RWPE1 (cell line): ENCODE results near the gene CAMK2B.

Source experiments
- CTCF ChIA-PET: fragments of 350-600 bp; sonication (Branson Sonifier 250); formaldehyde crosslinking; extraction: SDS; loops from one replicate; lab custom pipeline; 2021; lab: Yijun Ruan, JAX
- POLR2A ChIA-PET: fragments of 400-600 bp; formaldehyde crosslinking; extraction: SDS; loops from one replicate; lab custom pipeline; 2020; ENCODE audit warnings: antibody characterized with exemption; ENCODE audit not compliant: low non-redundant PET; lab: Yijun Ruan, JAX
- DNase-seq: peaks from one replicate; pipeline ENCODE4 v3.0.0; 2012; ENCODE audit warnings: low spot score
- H3K27ac ChIP-seq: fragments of 450-650 bp; 2 replicates; pipeline ENCODE4 v1.5.1; 2017
- TF ChIP-seq, protein P1 (sequence below): fragments of 450-650 bp; conservative IDR thresholded peaks from 2 replicates; pipeline ENCODE4 v1.5.1; 2017; ENCODE audit warnings: low read depth, mild to moderate bottlenecking

The CAMK2B gene

DNA sequence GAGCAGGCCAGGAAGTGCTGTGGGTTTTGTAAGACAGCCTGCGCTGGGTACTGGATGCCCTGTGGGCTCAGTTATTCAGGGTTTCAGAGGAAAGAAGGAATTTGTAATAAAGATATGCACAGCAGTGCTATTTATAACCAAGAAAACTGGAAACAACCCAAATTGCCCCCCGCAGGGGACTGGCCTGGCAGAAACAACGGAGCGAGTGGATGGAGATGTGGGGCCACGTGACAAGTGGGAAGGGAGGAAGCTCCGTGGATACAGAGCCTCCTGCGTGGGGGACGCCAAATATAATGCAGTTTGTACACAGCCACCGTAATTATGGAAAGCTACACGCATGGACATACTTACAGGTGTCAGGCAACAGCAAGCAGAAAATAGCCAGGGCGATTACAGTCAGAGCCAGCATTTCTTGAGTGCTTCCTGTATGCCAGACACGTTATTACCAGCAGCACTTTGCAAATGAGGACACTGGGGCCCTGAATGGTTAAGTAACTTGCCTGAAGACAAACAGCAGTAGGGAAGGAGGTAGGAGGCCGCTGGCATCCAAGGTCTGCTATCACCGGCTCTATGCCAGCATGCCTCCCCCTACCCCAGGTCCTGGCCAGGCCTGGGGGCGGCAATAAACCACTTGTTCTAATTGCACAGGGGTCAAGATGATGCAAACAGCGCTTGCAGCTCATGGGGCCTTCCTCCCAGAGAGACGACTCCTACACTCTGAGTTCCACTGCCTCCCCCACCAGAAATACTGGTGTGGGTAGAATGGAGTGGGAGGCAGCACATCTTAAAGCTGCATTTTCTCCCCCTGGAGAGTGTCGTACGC lies 8.7 kb upstream of the CAMK2B start:
- DNase-seq, result no peak
- CTCF ChIA-PET, result interaction anchor here (0.6 kb wide), 1 partner anchor 32 kb away, joined by 3 read pairs; no protein-coding TSS in a partner anchor
- TF ChIP-seq, protein P1, sequence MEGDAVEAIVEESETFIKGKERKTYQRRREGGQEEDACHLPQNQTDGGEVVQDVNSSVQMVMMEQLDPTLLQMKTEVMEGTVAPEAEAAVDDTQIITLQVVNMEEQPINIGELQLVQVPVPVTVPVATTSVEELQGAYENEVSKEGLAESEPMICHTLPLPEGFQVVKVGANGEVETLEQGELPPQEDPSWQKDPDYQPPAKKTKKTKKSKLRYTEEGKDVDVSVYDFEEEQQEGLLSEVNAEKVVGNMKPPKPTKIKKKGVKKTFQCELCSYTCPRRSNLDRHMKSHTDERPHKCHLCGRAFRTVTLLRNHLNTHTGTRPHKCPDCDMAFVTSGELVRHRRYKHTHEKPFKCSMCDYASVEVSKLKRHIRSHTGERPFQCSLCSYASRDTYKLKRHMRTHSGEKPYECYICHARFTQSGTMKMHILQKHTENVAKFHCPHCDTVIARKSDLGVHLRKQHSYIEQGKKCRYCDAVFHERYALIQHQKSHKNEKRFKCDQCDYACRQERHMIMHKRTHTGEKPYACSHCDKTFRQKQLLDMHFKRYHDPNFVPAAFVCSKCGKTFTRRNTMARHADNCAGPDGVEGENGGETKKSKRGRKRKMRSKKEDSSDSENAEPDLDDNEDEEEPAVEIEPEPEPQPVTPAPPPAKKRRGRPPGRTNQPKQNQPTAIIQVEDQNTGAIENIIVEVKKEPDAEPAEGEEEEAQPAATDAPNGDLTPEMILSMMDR, result no peak
- POLR2A ChIA-PET, result no interaction called here
- no peak overlapping the region for H3K27ac ChIP-seq

DNA sequence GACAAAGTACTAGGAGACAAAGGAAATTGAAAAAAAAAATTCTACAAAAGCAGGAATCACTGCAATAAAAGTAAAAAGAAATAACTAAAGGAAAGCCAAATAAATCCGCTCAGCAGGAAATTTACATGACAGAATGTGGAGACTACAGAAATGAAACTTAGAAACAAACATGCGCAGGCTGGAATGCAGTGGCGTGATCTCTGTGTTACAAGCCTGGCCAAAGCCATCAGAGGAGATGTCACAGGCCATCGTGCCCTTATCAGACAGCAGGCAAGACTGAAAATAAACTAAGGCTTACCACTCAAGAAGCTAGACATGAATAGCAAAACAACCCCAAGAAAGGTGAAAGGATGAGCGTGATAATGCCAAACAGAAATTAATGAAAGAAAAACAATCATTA lies 6.3 kb upstream of the CAMK2B start:
- no peak for DNase-seq
- H3K27ac ChIP-seq, result no peak overlapping the region
- ChIA-PET POLR2A (no interaction called here), CTCF (no interaction called here)
- TF ChIP-seq, protein P1, result no peak

DNA sequence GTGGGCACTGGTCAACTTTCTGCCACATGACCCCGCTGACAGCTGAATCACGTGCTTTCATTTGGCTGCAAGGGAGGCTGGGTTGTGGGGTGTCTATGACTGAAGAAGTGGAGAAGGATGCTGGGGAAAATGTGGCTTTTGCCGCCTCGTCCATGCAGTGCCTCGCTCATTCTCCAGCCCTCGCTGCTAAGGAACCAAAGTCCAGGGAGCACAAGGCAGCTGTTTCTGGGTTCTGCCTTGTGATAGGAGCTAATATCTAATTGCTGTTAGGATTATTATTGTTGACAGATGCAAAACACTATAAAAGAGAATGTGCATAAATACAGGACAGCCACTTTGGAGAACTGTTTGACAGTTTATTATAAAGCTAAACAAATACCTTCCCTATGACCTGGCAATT lies 4.9 kb upstream of the CAMK2B start:
- CTCF ChIA-PET, result interaction anchor here (2.3 kb wide), 1 partner anchor 90 kb away, joined by 7 read pairs; no protein-coding TSS in a partner anchor
- no peak overlapping the region for H3K27ac ChIP-seq
- TF ChIP-seq, protein P1, result no peak
- no peak for DNase-seq
- POLR2A ChIA-PET, result no interaction called here

DNA sequence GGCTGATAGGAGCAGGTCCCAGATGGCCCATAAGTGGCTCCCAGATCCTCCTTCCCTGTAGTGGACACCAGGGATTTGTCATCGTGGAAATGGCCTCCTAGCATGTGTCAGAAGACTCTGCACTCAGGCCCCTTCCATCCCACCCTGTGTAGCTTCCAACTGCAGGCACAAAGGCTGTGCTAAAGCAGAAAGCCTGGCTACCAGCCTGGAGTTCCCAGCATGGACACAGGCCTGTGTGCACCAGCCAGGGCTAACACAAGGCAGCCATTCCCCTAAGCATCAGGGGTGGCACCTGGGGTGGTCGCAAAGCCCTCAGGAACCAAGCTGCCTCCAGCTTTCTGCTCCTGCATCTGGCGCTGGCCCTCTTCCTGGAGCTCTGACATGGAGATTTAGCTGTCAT lies 4.5 kb upstream of the CAMK2B start:
- H3K27ac ChIP-seq, result no peak overlapping the region
- POLR2A ChIA-PET, result no interaction called here
- TF ChIP-seq, protein P1, result no peak
- CTCF ChIA-PET, result interaction anchor here (0.7 to 2.3 kb wide), 2 partner anchors 89 to 368 kb away, joined by 4 to 7 read pairs; no protein-coding TSS in a partner anchor
- no peak for DNase-seq

DNA sequence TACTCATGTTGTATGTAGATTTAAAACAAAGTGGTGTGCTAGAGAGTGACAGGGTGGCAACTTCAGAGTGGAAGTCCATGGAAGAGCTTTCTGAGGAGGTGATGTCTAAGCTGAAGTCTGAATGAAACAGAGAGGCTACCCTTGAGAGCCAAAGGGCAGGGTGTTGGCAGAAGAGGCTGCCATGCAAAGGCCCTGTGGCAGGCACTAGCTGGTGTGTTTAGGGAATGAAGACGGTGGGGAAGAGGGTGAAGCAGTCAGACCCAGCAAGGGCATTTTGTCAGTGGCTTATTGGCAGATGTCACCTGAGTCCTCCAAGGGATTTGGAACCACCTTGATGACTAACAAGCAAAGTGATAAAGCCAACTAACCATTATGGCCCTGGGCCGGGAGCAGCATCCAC lies 3.7 kb upstream of the CAMK2B start:
- no peak overlapping the region for H3K27ac ChIP-seq
- POLR2A ChIA-PET, result no interaction called here
- CTCF ChIA-PET, result interaction anchor here (2.3 kb wide), 1 partner anchor 88 kb away, joined by 7 read pairs; no protein-coding TSS in a partner anchor
- no peak for DNase-seq
- TF ChIP-seq, protein P1, result no peak

DNA sequence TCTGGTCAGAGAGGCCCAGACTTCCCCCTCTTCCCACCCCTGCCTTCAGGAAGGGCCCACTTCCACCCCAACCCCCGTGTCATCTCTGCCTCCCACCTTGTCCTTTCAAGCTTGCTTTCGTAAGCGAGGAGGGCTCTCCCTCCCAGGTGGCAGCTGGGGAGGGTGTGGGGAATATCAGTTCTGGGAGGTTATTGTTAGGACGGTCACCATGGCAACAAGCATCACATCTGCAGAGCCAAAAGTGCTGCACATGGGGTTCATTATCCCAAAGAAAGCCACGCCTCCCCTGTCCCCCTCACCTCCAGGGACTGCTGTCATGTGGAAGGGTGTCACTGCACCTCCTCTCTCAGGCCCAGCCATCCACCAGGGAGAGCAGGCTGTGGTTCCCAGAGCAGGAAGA lies 2.6 kb upstream of the CAMK2B start:
- TF ChIP-seq, protein P1, result no peak
- no peak for DNase-seq
- ChIA-PET CTCF (interaction anchor here (0.6 kb wide), 1 partner anchor 279 kb away, joined by 3 read pairs; no protein-coding TSS in a partner anchor), POLR2A (no interaction called here)
- H3K27ac ChIP-seq, result no peak overlapping the region
